ENCODE results near the gene PCBP1. TPM values are rescaled to one million over a fixed set of nuclear protein-coding genes. Genes with fewer than 3 reads are reported as not detected.
"Not testable (repeated sequence)": the region's sequence is repeated elsewhere in the genome, so short reads cannot be mapped to it uniquely, and the experiment has no call there.

The PCBP1 gene
- total RNA-seq, 1 donor from 2014 or later, result 284 TPM

GRCh38 chr2:70124983-70125480 lies 37.8 kb downstream of the PCBP1 start:
- DNase-seq (ENCODE audit: low spot score), result peak; percentile 71

GRCh38 chr2:70125498-70125898 lies 38.2 kb downstream of the PCBP1 start:
- DNase-seq (ENCODE audit: low spot score), result no peak

GRCh38 chr2:70126413-70126812 lies 39.1 kb downstream of the PCBP1 start:
- no peak for DNase-seq (ENCODE audit: low spot score)

GRCh38 chr2:70128005-70128404 lies 40.7 kb downstream of the PCBP1 start:
- no peak for DNase-seq (ENCODE audit: low spot score)

GRCh38 chr2:70131344-70132143 lies 44.3 kb downstream of the PCBP1 start:
- DNase-seq (ENCODE audit: low spot score), result not testable (repeated sequence)

GRCh38 chr2:70132244-70133126 lies 45.2 kb downstream of the PCBP1 start:
- no peak for DNase-seq (ENCODE audit: low spot score)

- no peak for DNase-seq (ENCODE audit: low spot score)
Measured at GRCh38 chr2:70133127-70133452, 45.8 kb downstream of the PCBP1 start.

- no peak for DNase-seq (ENCODE audit: low spot score)
Measured at GRCh38 chr2:70133491-70134322, 46.4 kb downstream of the PCBP1 start.

GRCh38 chr2:70134323-70134983 lies 47.2 kb downstream of the PCBP1 start:
- DNase-seq (ENCODE audit: low spot score), result not testable (repeated sequence)

Other genes starting within 250 kb of the PCBP1 start
- 34.8 TPM for gene SNRNP27, start 193.5 kb upstream of the PCBP1 start, total RNA-seq
- 11.8 TPM for gene MXD1, start 172.4 kb upstream of the PCBP1 start, total RNA-seq
- gene ASPRV1, start 125.8 kb upstream of the PCBP1 start, total RNA-seq, result 1.7 TPM
- 22.0 TPM for gene C2orf42, start 103.5 kb downstream of the PCBP1 start, total RNA-seq
- gene TIA1, start 161.2 kb downstream of the PCBP1 start, total RNA-seq, result 160 TPM
- gene PCYOX1, start 170.7 kb downstream of the PCBP1 start, total RNA-seq, result 49.9 TPM
- 129 TPM for gene SNRPG, start 206.3 kb downstream of the PCBP1 start, total RNA-seq
- gene FAM136A, start 214.6 kb downstream of the PCBP1 start, total RNA-seq, result 29.3 TPM